GM12878 (cell line): Measurements from ENCODE around the gene KCNJ16. TPM values are rescaled to one million over a fixed set of nuclear protein-coding genes. Genes with fewer than 3 reads are reported as not detected.

Source experiments
- ATAC-seq: fragments of 200-7000 bp; cut with Tn5 transposase; 3 replicates; pipeline ENCODE4 v1.9.1; 2020; ENCODE audit warnings: mild to moderate bottlenecking, moderate library complexity
- BruUV-seq: library from RNA; stranded (reverse); fragments of 400-500 nt; replicated peaks from 2 replicates; lab custom pipeline; 2021; lab: Mats Ljungman, UMichigan
- CTCF ChIA-PET: fragments of 300-600 bp; sonication (Branson Sonifier 250); formaldehyde crosslinking; extraction: SDS; loops from one replicate; lab custom pipeline; 2021; ENCODE audit warnings: inconsistent platforms; lab: Yijun Ruan, JAX
- POLR2A ChIA-PET: fragments of 350-600 bp; formaldehyde crosslinking; extraction: SDS; loops from one replicate; lab custom pipeline; 2021; ENCODE audit warnings: inconsistent platforms; lab: Charles Lee
- RAD21 ChIA-PET: fragments of 300-600 bp; sonication (Branson Sonifier 250); formaldehyde crosslinking; loops from one replicate; lab custom pipeline; 2023; ENCODE audit warnings: antibody characterized with exemption; ENCODE audit not compliant: unreplicated experiment; lab: Charles Lee
- SMC1A ChIA-PET: fragments of 300-600 bp; sonication (Branson Sonifier 250); formaldehyde crosslinking; loops from one replicate; lab custom pipeline; 2023; ENCODE audit not compliant: unreplicated experiment, uncharacterized antibody; lab: Charles Lee
- DNase-seq: peaks from one replicate; pipeline ENCODE4 v3.0.0-alpha.2; 2011; ENCODE audit warnings: low read depth, low spot score
- FAIRE-seq: peaks from 3 replicates; lab custom pipeline; 2011; peaks lifted over from hg19 to GRCh38; lab: Jason Lieb, UNC
- H2AFZ ChIP-seq: 2 replicates; pipeline ENCODE4 v1.6.0; 2011; ENCODE audit warnings: low read depth, low read length, control low read depth; ENCODE audit not compliant: control insufficient read depth
- H3K27ac ChIP-seq: 2 replicates; pipeline ENCODE4 v1.5.1; 2011; ENCODE audit warnings: control low read depth; ENCODE audit not compliant: control insufficient read depth, insufficient read depth
- H3K27me3 ChIP-seq, 2 experiments: replicated peaks in 1 of 2; 2 replicates each; pipeline versions ENCODE4 v1.6.0 to v1.6.1; 2011; ENCODE audit warnings: low read length in 1 of 2; ENCODE audit not compliant: control insufficient read depth in 2 of 2, insufficient read depth in 2 of 2
- H3K36me3 ChIP-seq, 2 experiments: 2 replicates each; pipeline ENCODE4 v1.5.1; 2011; ENCODE audit warnings: low read length in 1 of 2; ENCODE audit not compliant: control insufficient read depth in 2 of 2, insufficient read depth in 2 of 2
- H3K4me1 ChIP-seq: 2 replicates; pipeline ENCODE4 v1.6.1; 2011; ENCODE audit warnings: mild to moderate bottlenecking, low read length, moderate library complexity, mixed read lengths; ENCODE audit not compliant: control insufficient read depth, insufficient read depth
- H3K4me2 ChIP-seq: 2 replicates; pipeline ENCODE4 v1.6.0; 2011; ENCODE audit warnings: control low read depth; ENCODE audit not compliant: control insufficient read depth, insufficient read depth
- H3K4me3 ChIP-seq: fragments of 200-600 bp; sonication (generic); 2 replicates; pipeline ENCODE4 v1.5.1; 2016
- H3K79me2 ChIP-seq: 2 replicates; pipeline ENCODE4 v1.6.0; 2011; ENCODE audit warnings: low read length; ENCODE audit not compliant: control insufficient read depth, insufficient read depth
- H3K9ac ChIP-seq: 2 replicates; pipeline ENCODE4 v1.8.0; 2011; ENCODE audit warnings: low read length, control low read depth, mixed read lengths; ENCODE audit not compliant: control insufficient read depth, insufficient read depth
- H3K9me3 ChIP-seq: replicated peaks from 3 replicates; pipeline ENCODE4 v1.5.1; 2011; ENCODE audit warnings: mild to moderate bottlenecking, low read length; ENCODE audit not compliant: control insufficient read depth, insufficient read depth
- H4K20me1 ChIP-seq: 2 replicates; pipeline ENCODE4 v1.6.0; 2011; ENCODE audit not compliant: control insufficient read depth, insufficient read depth
- ATF7 ChIP-seq: fragments of 450-650 bp; IDR thresholded peaks from 2 replicates; pipeline ENCODE4 v1.6.1; 2016; ENCODE audit warnings: low read depth, mild to moderate bottlenecking
- BACH1 ChIP-seq: fragments of 450-650 bp; IDR thresholded peaks from 2 replicates; pipeline ENCODE4 v1.6.1; 2017; ENCODE audit warnings: mild to moderate bottlenecking, borderline replicate concordance
- BCLAF1 ChIP-seq: fragments of 450-650 bp; IDR thresholded peaks from 2 replicates; pipeline ENCODE4 v1.6.1; 2017; ENCODE audit warnings: antibody characterized with exemption, mild to moderate bottlenecking, moderate library complexity
- E2F8 ChIP-seq: fragments of 450-650 bp; IDR thresholded peaks from 2 replicates; pipeline ENCODE4 v1.6.1; 2018; ENCODE audit warnings: mild to moderate bottlenecking, low read depth, moderate library complexity; ENCODE audit not compliant: partially characterized antibody
- GATAD2B ChIP-seq: fragments of 450-650 bp; conservative IDR thresholded peaks from 2 replicates; pipeline ENCODE4 v1.6.1; 2017; ENCODE audit warnings: low read depth, mild to moderate bottlenecking, moderate library complexity
- HDGF ChIP-seq: fragments of 450-650 bp; IDR thresholded peaks from 2 replicates; pipeline ENCODE4 v1.6.1; 2016; ENCODE audit warnings: antibody characterized with exemption
- PBX3 ChIP-seq: IDR thresholded peaks from 2 replicates; pipeline ENCODE4 v1.6.1; 2011; ENCODE audit warnings: mild to moderate bottlenecking, low read depth, low read length, moderate library complexity; ENCODE audit not compliant: insufficient replicate concordance
- PML ChIP-seq: IDR thresholded peaks from 2 replicates; pipeline ENCODE4 v1.6.1; 2012; ENCODE audit warnings: low read length, inconsistent platforms
- SP1 ChIP-seq: IDR thresholded peaks from one replicate; pipeline ENCODE4 v1.6.1; 2011; ENCODE audit warnings: low read depth, low read length
- WRNIP1 ChIP-seq: IDR thresholded peaks from 2 replicates; pipeline ENCODE4 v1.6.1; 2011; ENCODE audit warnings: low read depth, low read length, improper control_type of control experiment, borderline replicate concordance
- YBX1 ChIP-seq: fragments of 450-650 bp; IDR thresholded peaks from 2 replicates; pipeline ENCODE4 v1.6.1; 2016; ENCODE audit warnings: antibody characterized with exemption
- WGBS: methylation state at CpG from one replicate; pipeline ENCODE4 v1.1.6; 2016; ENCODE audit warnings: low lambda C conversion rate; ENCODE audit not compliant: insufficient replicate concordance, insufficient coverage; ENCODE audit errors: missing lambda C conversion rate; 5-methylcytosine and 5-hydroxymethylcytosine counted together
- in situ Hi-C: fragments of 300-500 bp; cut with MboI; formaldehyde crosslinking; loops from 9 replicates; pipeline ENCODE4 v1.14.3; 2018; ENCODE audit warnings: mixed read lengths
- intact Hi-C: fragments of 100-400 bp; cut with micrococcal nuclease; formaldehyde crosslinking; loops from one replicate; pipeline ENCODE4 v1.14.2; 2022; ENCODE audit not compliant: unreplicated experiment
- polyA plus RNA-seq, 11 experiments: library from polyadenylated mRNA; depleted of rRNA in 4 of 11; unstranded in 6 of 11; stranded (reverse) in 5 of 11; fragments of >200 nt; fragmentation: Nextera tagmentation in 4 of 11; fragmentation: Illumina TruSeq in 1 of 11; extraction: Ambion mirVana in 4 of 11; extraction: Trizol in 1 of 11; gene quantifications; 1 replicate in 1 of 11; 2 replicates in 10 of 11; pipeline versions ENCODE4 v1.2.1 to v1.2.3, GENCODE V29; 2011 to 2016; ENCODE audit warnings: inconsistent platforms in 2 of 11, missing spikeins in 2 of 11, low read depth in 1 of 11
- total RNA-seq, 4 experiments: library from RNA; depleted of rRNA in 3 of 4; stranded (reverse); fragments of >200 nt in 3 of 4; fragmentation: Illumina TruSeq in 1 of 4; extraction: Trizol in 1 of 4; gene quantifications; 2 replicates each; pipeline versions ENCODE4 v1.2.1 to v1.2.3, GENCODE V29; 2013 to 2021

KCNJ16 gene
- total and polyA plus RNA-seq, 10 of the 15 experiments (the other 5 are each of a cell fraction or from before 2014, with no cell fraction given): 0.08 to 0.24 (median 0.20) TPM; not detected in 7

- Histone ChIP-seq H3K4me2 (no peak overlapping the region), H3K79me2 (no peaks in the 10 kb centered on the region), H3K4me3 (no peak overlapping the region), H3K4me1 (no peaks in the 10 kb centered on the region), H2AFZ (no peak overlapping the region), H3K9me3 (no peaks in the 10 kb centered on the region), H3K27me3 (no peaks in the 10 kb centered on the region), H3K27ac (no peak overlapping the region), H3K9ac (no peak overlapping the region), H3K36me3 (no peaks in the 10 kb centered on the region), H4K20me1 (no peaks in the 10 kb centered on the region)
- no peak for DNase-seq
- intact Hi-C loops: no loop called here
- in situ Hi-C loops: no loop called here
- WGBS: 15% methylated on average over 5 of the region's 5 CpGs
- FAIRE-seq: no peak
- ChIA-PET RAD21 (no interaction called here), POLR2A (no interaction called here), CTCF (interaction anchor here (0.6 kb wide), 1 partner anchor 438 kb away, joined by 4 read pairs; no protein-coding TSS in a partner anchor), SMC1A (no interaction called here)
- BruUV-seq: no TSS peak
- no peak for ATAC-seq
- TF ChIP-seq GATAD2B (no peak), HDGF (no peak)
Observed at GRCh38 chr17:70074236-70074830, 692 bp upstream of the KCNJ16 start.

GRCh38 chr17:70076189-70076588 is 1.2 kb downstream of the KCNJ16 start:
- H3K27ac ChIP-seq: no peak overlapping the region
- POLR2A ChIA-PET: no interaction called here
- ATAC-seq (no peak), DNase-seq (no peak), FAIRE-seq (no peak)
- H3K79me2 ChIP-seq: no peaks in the 10 kb centered on the region
- CTCF ChIA-PET: no interaction called here
- no peak overlapping the region for H3K9ac ChIP-seq
- no peak overlapping the region for H2AFZ ChIP-seq
- H3K27me3 ChIP-seq: no peaks in the 10 kb centered on the region
- in situ Hi-C loops (no loop called here), intact Hi-C loops (no loop called here)
- SMC1A ChIA-PET: interaction anchor here (1.5 kb wide), 1 partner anchor 8 kb away, joined by 4 read pairs; no protein-coding TSS in a partner anchor
- no peaks in the 10 kb centered on the region for H4K20me1 ChIP-seq
- H3K4me3 ChIP-seq: no peak overlapping the region
- H3K36me3 ChIP-seq: no peaks in the 10 kb centered on the region
- WGBS: 0% methylated on average over 1 of the region's 1 CpG
- H3K9me3 ChIP-seq: no peaks in the 10 kb centered on the region
- BruUV-seq: no TSS peak
- RAD21 ChIA-PET: no interaction called here
- H3K4me1 ChIP-seq: no peaks in the 10 kb centered on the region
- no peak overlapping the region for H3K4me2 ChIP-seq
- TF ChIP-seq ATF7 (no peak), YBX1 (no peak), PBX3 (no peak), PML (no peak), WRNIP1 (no peak), SP1 (no peak), E2F8 (no peak), BACH1 (no peak), BCLAF1 (no peak)
